Smooth muscle cell (in vitro differentiated cells): Measurements from ENCODE around the gene HSPBAP1. TPM values are rescaled to one million over a fixed set of nuclear protein-coding genes. Genes with fewer than 3 reads are reported as not detected.

Experiments used
- DNase-seq: peaks from one replicate; lab custom pipeline; 2025; ENCODE audit not compliant: unreplicated experiment; lab: John Stamatoyannopoulos, UW
- H2AFZ ChIP-seq: fragments of 200-600 bp; sonication (generic); 2 replicates; pipeline ENCODE4 v1.6.0; 2016; ENCODE audit warnings: antibody characterized with exemption, low read depth, mild to moderate bottlenecking
- H3F3A ChIP-seq: fragments of 200-600 bp; sonication (generic); 2 replicates; pipeline ENCODE4 v1.6.0; 2017; ENCODE audit warnings: antibody characterized with exemption, low read depth
- H3K27ac ChIP-seq: fragments of 200-600 bp; sonication (generic); 2 replicates; pipeline ENCODE4 v1.5.1; 2016; ENCODE audit warnings: low read depth, mild to moderate bottlenecking
- H3K27me3 ChIP-seq: fragments of 200-600 bp; sonication (generic); 2 replicates; pipeline ENCODE4 v1.6.1; 2016; ENCODE audit warnings: low read depth, mild to moderate bottlenecking
- H3K36me3 ChIP-seq: fragments of 200-600 bp; sonication (generic); 2 replicates; pipeline ENCODE4 v1.5.1; 2016; ENCODE audit warnings: low read depth
- H3K4me1 ChIP-seq: fragments of 200-600 bp; sonication (generic); 2 replicates; pipeline ENCODE4 v1.5.1; 2016; ENCODE audit warnings: low read depth
- H3K4me2 ChIP-seq: fragments of 200-600 bp; sonication (generic); 2 replicates; pipeline ENCODE4 v1.6.0; 2016; ENCODE audit warnings: mild to moderate bottlenecking
- H3K4me3 ChIP-seq: fragments of 200-600 bp; sonication (generic); 2 replicates; pipeline ENCODE4 v1.5.1; 2016; ENCODE audit warnings: mild to moderate bottlenecking
- H3K79me2 ChIP-seq: fragments of 200-600 bp; sonication (generic); 2 replicates; pipeline ENCODE4 v1.6.0; 2016; ENCODE audit warnings: low read depth, mild to moderate bottlenecking
- H3K9ac ChIP-seq: fragments of 200-600 bp; sonication (generic); 2 replicates; pipeline ENCODE4 v1.6.0; 2016; ENCODE audit warnings: low read depth
- H3K9me3 ChIP-seq: fragments of 200-600 bp; sonication (generic); replicated peaks from 2 replicates; pipeline ENCODE4 v1.5.1; 2016; ENCODE audit warnings: low read depth
- H4K20me1 ChIP-seq: fragments of 200-600 bp; sonication (generic); 2 replicates; pipeline ENCODE4 v1.6.0; 2016; ENCODE audit warnings: low read depth
- CTCF ChIP-seq: fragments of 200-600 bp; sonication (generic); IDR thresholded peaks from 2 replicates; pipeline ENCODE4 v1.5.1; 2017; ENCODE audit warnings: borderline replicate concordance, mild to moderate bottlenecking, antibody characterized with exemption; ENCODE audit not compliant: insufficient read depth, poor library complexity, severe bottlenecking
- WGBS: methylation state at CpG from one replicate; pipeline ENCODE4 v1.1.7; 2016; ENCODE audit warnings: low lambda C conversion rate; 5-methylcytosine and 5-hydroxymethylcytosine counted together
- polyA plus RNA-seq: library from polyadenylated mRNA; unstranded; fragments of >200 nt; fragmentation: Nextera tagmentation; extraction: Ambion mirVana; gene quantifications from 2 replicates; pipeline ENCODE4 v1.2.1, GENCODE V29; 2016
- total RNA-seq: library from RNA; depleted of rRNA; stranded (reverse); fragments of >200 nt; gene quantifications from 2 replicates; pipeline ENCODE4 v1.2.3, GENCODE V29; 2014

The HSPBAP1 gene
- total and polyA plus RNA-seq, 2 experiments from 2014 or later = 2.7 to 3.6 TPM

DNA sequence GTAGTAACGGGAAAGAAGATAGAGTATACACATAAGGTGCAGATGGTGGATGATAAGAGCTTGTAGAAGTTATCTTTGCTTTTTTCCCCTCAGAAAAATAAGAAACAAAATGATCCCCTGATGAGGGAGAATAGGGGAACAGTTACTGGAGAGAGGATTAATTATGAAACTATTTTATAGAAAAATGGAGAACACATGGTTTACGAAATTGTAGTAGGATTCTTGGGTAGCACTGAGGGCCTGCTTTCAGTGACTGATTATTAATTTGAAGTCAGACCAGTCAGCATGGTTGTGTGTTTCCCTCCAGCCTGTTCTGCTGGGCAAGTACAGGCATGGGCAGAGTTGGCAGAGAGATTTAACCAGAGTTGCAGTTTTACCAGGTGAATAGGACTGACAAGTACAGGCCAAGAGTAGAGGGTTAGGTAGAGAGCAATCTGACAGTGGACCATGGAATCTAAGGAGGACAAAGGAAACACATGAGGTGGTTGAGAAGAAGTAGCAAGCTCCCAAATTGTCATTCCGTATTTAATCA, 7.1 kb upstream of the HSPBAP1 start:
- no peak for TF ChIP-seq CTCF
- WGBS = 94% methylated on average over 3 of the region's 3 CpGs
- Histone ChIP-seq H3K4me3 (no peak overlapping the region), H3K4me2 (no peak overlapping the region), H3K27ac (no peak overlapping the region), H3K36me3 (no peaks in the 10 kb centered on the region), H3K79me2 (peaks cover 18% of the 10 kb centered on the region), H3K9ac (no peak overlapping the region), H3K27me3 (no peaks in the 10 kb centered on the region), H3K4me1 (peaks cover 6% of the 10 kb centered on the region), H4K20me1 (peaks cover 20% of the 10 kb centered on the region), H3K9me3 (no peaks in the 10 kb centered on the region), H2AFZ (no peak overlapping the region), H3F3A (no peaks in the 10 kb centered on the region)
- DNase-seq = no peak

GRCh38 chr3:122800031-122800430, 6.4 kb upstream of the HSPBAP1 start:
- peaks cover 8% of the 10 kb centered on the region for H3K4me1 ChIP-seq
- H3K9me3 ChIP-seq = no peaks in the 10 kb centered on the region
- no peak for DNase-seq
- H3K27ac ChIP-seq = no peak overlapping the region
- H3K36me3 ChIP-seq = no peaks in the 10 kb centered on the region
- H3F3A ChIP-seq = no peaks in the 10 kb centered on the region
- no peak overlapping the region for H2AFZ ChIP-seq
- no peak for TF ChIP-seq CTCF
- H3K9ac ChIP-seq = no peak overlapping the region
- H3K27me3 ChIP-seq = no peaks in the 10 kb centered on the region
- H3K4me2 ChIP-seq = no peak overlapping the region
- peaks cover 20% of the 10 kb centered on the region for H4K20me1 ChIP-seq
- WGBS = 76% methylated on average over 1 of the region's 1 CpG
- H3K79me2 ChIP-seq = peaks cover 19% of the 10 kb centered on the region
- no peak overlapping the region for H3K4me3 ChIP-seq

- no peak overlapping the region for H2AFZ ChIP-seq
Measured at GRCh38 chr3:122799322-122799721, 5.7 kb upstream of the HSPBAP1 start.

More at GRCh38 chr3:122799322-122799721, 5.7 kb upstream of the HSPBAP1 start:
- peaks cover 20% of the 10 kb centered on the region for H4K20me1 ChIP-seq
- DNase-seq = no peak
- H3K27ac ChIP-seq = no peak overlapping the region
- no peaks in the 10 kb centered on the region for H3F3A ChIP-seq
- no peaks in the 10 kb centered on the region for H3K9me3 ChIP-seq
- H3K27me3 ChIP-seq = no peaks in the 10 kb centered on the region
- TF ChIP-seq CTCF = no peak
- H3K4me1 ChIP-seq = peaks cover 9% of the 10 kb centered on the region
- H3K4me2 ChIP-seq = no peak overlapping the region
- 67% methylated on average over 2 of the region's 2 CpGs for WGBS
- H3K79me2 ChIP-seq = peaks cover 19% of the 10 kb centered on the region
- no peak overlapping the region for H3K9ac ChIP-seq
- H3K4me3 ChIP-seq = no peak overlapping the region
- no peaks in the 10 kb centered on the region for H3K36me3 ChIP-seq
